BLaER1 (cell line): ENCODE measurements around the gene ZFX.

Experiments
- H3K27ac ChIP-seq: shearing (Covaris generic); formaldehyde crosslinking; 2 replicates; pipeline ENCODE4 v1.8.1; 2022
- H3K27me3 ChIP-seq: shearing (Covaris generic); formaldehyde crosslinking; 2 replicates; pipeline ENCODE4 v1.8.1; 2022
- H3K36me3 ChIP-seq: shearing (Covaris generic); formaldehyde crosslinking; 2 replicates; pipeline ENCODE4 v1.8.1; 2022
- H3K4me1 ChIP-seq: shearing (Covaris generic); formaldehyde crosslinking; 2 replicates; pipeline ENCODE4 v1.8.1; 2022
- H3K4me2 ChIP-seq: shearing (Covaris generic); formaldehyde crosslinking; 2 replicates; pipeline ENCODE4 v1.8.1; 2022
- H3K4me3 ChIP-seq: shearing (Covaris generic); formaldehyde crosslinking; 2 replicates; pipeline ENCODE4 v1.8.1; 2022
- H3K9ac ChIP-seq: shearing (Covaris generic); formaldehyde crosslinking; 2 replicates; pipeline ENCODE4 v1.8.1; 2022
- H3K9me3 ChIP-seq: shearing (Covaris generic); formaldehyde crosslinking; 2 replicates; pipeline ENCODE4 v1.8.1; 2022
- H4K20me1 ChIP-seq: shearing (Covaris generic); formaldehyde crosslinking; 2 replicates; pipeline ENCODE4 v1.8.1; 2022
- Cebpa-rat ChIP-seq: shearing (Covaris generic); IDR thresholded peaks from 2 replicates; pipeline ENCODE4 v1.8.1; 2022

The ZFX gene

GRCh38 chrX:24168807-24169206 lies 19.3 kb downstream of the ZFX start:
- no peaks in the 10 kb centered on the region for H3K9me3 ChIP-seq
- no peaks in the 10 kb centered on the region for H3K27me3 ChIP-seq
- H3K9ac ChIP-seq: no peak overlapping the region
- H3K4me2 ChIP-seq: no peak overlapping the region
- H3K27ac ChIP-seq: no peak overlapping the region
- peaks cover 100% of the 10 kb centered on the region for H4K20me1 ChIP-seq
- H3K4me1 ChIP-seq: no peaks in the 10 kb centered on the region
- no peak overlapping the region for H3K4me3 ChIP-seq
- peaks cover 71% of the 10 kb centered on the region for H3K36me3 ChIP-seq
- no peak for TF ChIP-seq Cebpa-rat

GRCh38 chrX:24169211-24169610 lies 19.7 kb downstream of the ZFX start:
- H3K4me3 ChIP-seq: no peak overlapping the region
- H3K4me2 ChIP-seq: no peak overlapping the region
- H3K4me1 ChIP-seq: no peaks in the 10 kb centered on the region

GRCh38 chrX:24173115-24173847 lies 23.8 kb downstream of the ZFX start:
- Histone ChIP-seq H3K4me1 (no peaks in the 10 kb centered on the region), H3K9me3 (no peaks in the 10 kb centered on the region), H3K27me3 (no peaks in the 10 kb centered on the region), H4K20me1 (peaks cover 100% of the 10 kb centered on the region), H3K36me3 (peaks cover 91% of the 10 kb centered on the region), H3K27ac (no peak overlapping the region), H3K4me3 (no peak overlapping the region), H3K4me2 (no peak overlapping the region), H3K9ac (no peak overlapping the region)
- no peak for TF ChIP-seq Cebpa-rat

More at GRCh38 chrX:24169211-24169610, 19.7 kb downstream of the ZFX start:
- H3K9me3 ChIP-seq: no peaks in the 10 kb centered on the region
- no peaks in the 10 kb centered on the region for H3K27me3 ChIP-seq
- H4K20me1 ChIP-seq: peaks cover 100% of the 10 kb centered on the region
- no peak overlapping the region for H3K27ac ChIP-seq
- peaks cover 71% of the 10 kb centered on the region for H3K36me3 ChIP-seq
- no peak for TF ChIP-seq Cebpa-rat
- H3K9ac ChIP-seq: no peak overlapping the region

- Histone ChIP-seq H3K27ac (no peak overlapping the region), H3K9ac (no peak overlapping the region), H3K4me2 (no peak overlapping the region), H3K27me3 (no peaks in the 10 kb centered on the region), H3K9me3 (no peaks in the 10 kb centered on the region), H3K4me3 (no peak overlapping the region), H3K4me1 (no peaks in the 10 kb centered on the region), H4K20me1 (peaks cover 100% of the 10 kb centered on the region), H3K36me3 (peaks cover 96% of the 10 kb centered on the region)
- TF ChIP-seq Cebpa-rat: no peak
Measured at GRCh38 chrX:24175276-24175675, 25.7 kb downstream of the ZFX start.

GRCh38 chrX:24178441-24178840 lies 28.9 kb downstream of the ZFX start:
- TF ChIP-seq Cebpa-rat: no peak
- Histone ChIP-seq H3K4me2 (no peak overlapping the region), H3K36me3 (peaks cover 100% of the 10 kb centered on the region), H4K20me1 (peaks cover 100% of the 10 kb centered on the region), H3K27me3 (no peaks in the 10 kb centered on the region), H3K9me3 (no peaks in the 10 kb centered on the region), H3K4me3 (no peak overlapping the region), H3K4me1 (no peaks in the 10 kb centered on the region), H3K27ac (no peak overlapping the region), H3K9ac (no peak overlapping the region)

GRCh38 chrX:24184018-24184417 lies 34.5 kb downstream of the ZFX start:
- H3K4me3 ChIP-seq: no peak overlapping the region
- TF ChIP-seq Cebpa-rat: no peak
- no peaks in the 10 kb centered on the region for H3K4me1 ChIP-seq
- no peaks in the 10 kb centered on the region for H3K9me3 ChIP-seq
- H4K20me1 ChIP-seq: peaks cover 100% of the 10 kb centered on the region
- peaks cover 96% of the 10 kb centered on the region for H3K36me3 ChIP-seq
- no peak overlapping the region for H3K4me2 ChIP-seq
- no peak overlapping the region for H3K27ac ChIP-seq
- H3K27me3 ChIP-seq: no peaks in the 10 kb centered on the region
- no peak overlapping the region for H3K9ac ChIP-seq

- Histone ChIP-seq H4K20me1 (peaks cover 100% of the 10 kb centered on the region), H3K9me3 (no peaks in the 10 kb centered on the region), H3K4me2 (no peak overlapping the region), H3K27ac (no peak overlapping the region), H3K27me3 (no peaks in the 10 kb centered on the region), H3K4me3 (no peak overlapping the region), H3K36me3 (peaks cover 90% of the 10 kb centered on the region), H3K9ac (no peak overlapping the region), H3K4me1 (no peaks in the 10 kb centered on the region)
- TF ChIP-seq Cebpa-rat: no peak
Measured at GRCh38 chrX:24186483-24186882, 37.0 kb downstream of the ZFX start.

- Histone ChIP-seq H3K9ac (no peak overlapping the region), H3K27me3 (no peaks in the 10 kb centered on the region), H3K9me3 (no peaks in the 10 kb centered on the region), H3K4me3 (no peak overlapping the region), H3K4me1 (no peaks in the 10 kb centered on the region), H4K20me1 (peaks cover 100% of the 10 kb centered on the region), H3K27ac (no peak overlapping the region), H3K36me3 (peaks cover 90% of the 10 kb centered on the region), H3K4me2 (no peak overlapping the region)
- no peak for TF ChIP-seq Cebpa-rat
Measured at GRCh38 chrX:24186986-24187385, 37.5 kb downstream of the ZFX start.

GRCh38 chrX:24189490-24189889 lies 40.0 kb downstream of the ZFX start:
- TF ChIP-seq Cebpa-rat: no peak
- Histone ChIP-seq H3K4me2 (no peak overlapping the region), H3K4me3 (no peak overlapping the region), H3K4me1 (no peaks in the 10 kb centered on the region), H3K36me3 (peaks cover 87% of the 10 kb centered on the region), H3K9ac (no peak overlapping the region), H4K20me1 (peaks cover 100% of the 10 kb centered on the region), H3K27ac (no peak overlapping the region), H3K27me3 (no peaks in the 10 kb centered on the region), H3K9me3 (no peaks in the 10 kb centered on the region)

- Histone ChIP-seq H3K36me3 (peaks cover 88% of the 10 kb centered on the region), H4K20me1 (peaks cover 100% of the 10 kb centered on the region), H3K4me1 (no peaks in the 10 kb centered on the region), H3K9me3 (no peaks in the 10 kb centered on the region), H3K4me2 (no peak overlapping the region), H3K27me3 (no peaks in the 10 kb centered on the region), H3K9ac (no peak overlapping the region), H3K4me3 (no peak overlapping the region), H3K27ac (no peak overlapping the region)
- TF ChIP-seq Cebpa-rat: no peak
Measured at GRCh38 chrX:24190500-24191156, 41.1 kb downstream of the ZFX start.
